A549 (cell line): ENCODE measurements around the gene SLC35B4.

Source experiments
- CEBPB ChIP-seq, 2 experiments: fragments of >200 bp in 1 of 2; sonication (Bioruptor Twin) in 1 of 2; formaldehyde crosslinking in 1 of 2; IDR thresholded peaks; 2 replicates each; pipeline ENCODE4 v1.6.1; 2012 to 2016
- KDM1A ChIP-seq: fragments of 200-600 bp; sonication (generic); IDR thresholded peaks from 2 replicates; pipeline ENCODE4 v1.6.1; 2016; ENCODE audit warnings: low read depth, mild to moderate bottlenecking
- RAD21 ChIP-seq, 2 experiments: fragments of >200 bp in 1 of 2; sonication (Bioruptor Twin) in 1 of 2; formaldehyde crosslinking in 1 of 2; IDR thresholded peaks in 1 of 2; conservative IDR thresholded peaks in 1 of 2; 2 replicates in 1 of 2; 3 replicates in 1 of 2; pipeline ENCODE4 v1.6.1; 2012 to 2018; ENCODE audit warnings: inconsistent platforms in 1 of 2
- ZC3H11A ChIP-seq: fragments of 450-650 bp; IDR thresholded peaks from 2 replicates; pipeline ENCODE4 v1.6.1; 2014; ENCODE audit warnings: antibody characterized with exemption, mild to moderate bottlenecking

DNA sequence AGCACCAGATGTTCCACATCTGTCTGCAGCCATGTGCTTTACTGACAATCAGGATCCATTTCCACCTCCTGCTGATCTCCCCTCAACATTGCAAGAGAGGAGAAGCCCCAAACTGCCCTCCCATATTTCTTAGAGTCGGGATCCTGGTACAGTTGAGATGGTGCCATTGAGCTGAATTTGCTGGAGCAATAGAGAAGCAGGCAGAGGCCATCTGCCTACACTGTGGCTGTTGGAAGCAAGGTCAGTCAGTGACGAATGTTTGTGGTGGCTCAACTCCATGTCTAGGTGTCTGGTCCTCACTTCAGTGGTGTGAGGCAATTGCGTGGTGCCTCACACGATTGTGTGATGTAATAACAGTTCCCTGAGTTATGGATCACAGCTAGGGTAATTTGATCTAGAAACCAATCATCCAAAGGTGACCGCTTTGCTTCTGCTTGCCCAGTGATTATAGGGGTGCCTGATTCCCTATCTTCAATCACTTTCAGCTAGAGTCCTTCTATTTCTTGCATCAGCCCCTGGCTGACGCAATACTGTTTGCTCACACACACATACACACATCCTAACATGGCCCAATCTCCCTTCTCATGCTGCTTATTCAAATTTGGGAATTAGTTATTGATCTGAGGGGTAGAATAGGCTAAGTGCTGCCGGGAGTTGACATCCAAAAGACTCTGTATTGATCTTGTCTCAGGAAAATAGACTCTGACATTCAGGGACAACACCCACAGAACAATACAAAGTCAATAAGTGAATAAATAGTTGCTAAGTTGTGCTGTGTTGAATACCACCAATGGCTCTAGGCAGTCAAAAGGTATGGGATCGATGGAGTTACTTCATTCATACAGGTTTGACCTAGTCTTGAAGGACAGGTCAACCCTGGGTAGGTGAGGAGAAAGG, 46.1 kb upstream of the SLC35B4 start:
- TF ChIP-seq RAD21 (conservative IDR thresholded peaks at IDR 0.05 in 1 of 2, IDR thresholded peaks at IDR 0.05 in 1 of 2) (no peak), KDM1A (no peak), ZC3H11A (no peak), CEBPB (IDR thresholded peaks at IDR 0.05) (peak; percentile 84 to 89; a peak in 3 of 4 replicates)
